HG03442 (cell line): ENCODE measurements around the gene CACNB4.
"Not testable (repeated sequence)": the region's sequence is repeated elsewhere in the genome, so short reads cannot be mapped to it uniquely, and the experiment has no call there.

Source experiments
- ATAC-seq: cut with Tn5 transposase; IDR thresholded peaks from one replicate; pipeline ENCODE4 v1.9.1; 2021; ENCODE audit warnings: mild to moderate bottlenecking, moderate library complexity; ENCODE audit not compliant: unreplicated experiment

CACNB4 gene

DNA sequence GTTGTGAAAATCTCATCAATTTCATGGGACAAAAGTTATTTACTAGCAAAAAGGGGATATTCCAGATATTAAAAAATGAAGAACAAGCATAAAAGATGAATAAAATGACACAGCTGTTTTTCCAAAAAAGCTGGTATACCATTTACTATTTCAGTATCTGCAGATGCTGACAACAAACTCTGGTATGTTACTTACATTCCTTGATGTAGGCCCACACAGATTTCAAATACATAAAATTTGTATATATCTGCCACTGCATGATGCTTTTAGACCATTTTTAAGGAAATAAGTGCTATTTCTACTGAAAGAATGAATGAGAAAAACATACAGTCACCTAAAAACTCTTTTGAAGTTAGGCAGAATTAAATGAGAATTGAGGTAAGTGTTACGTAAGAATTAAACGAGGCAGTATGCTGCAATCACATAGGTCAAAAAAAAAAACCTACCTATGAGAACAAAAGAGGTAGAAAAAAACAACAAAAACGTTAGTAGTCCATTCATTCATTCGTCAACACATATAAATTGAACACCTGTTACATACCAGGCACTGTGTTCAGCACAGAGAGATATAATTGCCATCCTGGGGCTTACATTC is 303.1 kb downstream of the CACNB4 start:
- ATAC-seq = no peak

DNA sequence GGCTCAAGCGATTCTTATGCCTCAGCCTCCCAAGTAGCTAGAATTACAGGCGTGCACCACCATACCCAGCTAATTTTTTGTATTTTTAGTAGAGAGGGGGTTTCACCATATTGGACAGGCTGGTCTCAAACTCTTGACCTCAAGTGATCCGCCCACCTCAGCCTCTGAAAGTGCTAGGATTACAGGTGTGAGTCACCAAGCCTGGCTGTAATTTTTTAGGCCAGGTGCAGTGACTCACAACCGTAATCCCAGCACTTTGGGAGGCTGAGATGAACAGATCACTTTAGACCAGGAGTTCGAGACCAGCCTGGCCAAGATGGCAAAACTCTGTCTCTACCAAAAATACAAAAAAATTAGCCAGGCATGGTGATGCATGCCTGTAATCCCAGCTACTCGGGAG is 304.4 kb downstream of the CACNB4 start:
- ATAC-seq = not testable (repeated sequence)

GRCh38 chr2:151793123-151793522 is 305.7 kb downstream of the CACNB4 start:
- ATAC-seq = no peak

DNA sequence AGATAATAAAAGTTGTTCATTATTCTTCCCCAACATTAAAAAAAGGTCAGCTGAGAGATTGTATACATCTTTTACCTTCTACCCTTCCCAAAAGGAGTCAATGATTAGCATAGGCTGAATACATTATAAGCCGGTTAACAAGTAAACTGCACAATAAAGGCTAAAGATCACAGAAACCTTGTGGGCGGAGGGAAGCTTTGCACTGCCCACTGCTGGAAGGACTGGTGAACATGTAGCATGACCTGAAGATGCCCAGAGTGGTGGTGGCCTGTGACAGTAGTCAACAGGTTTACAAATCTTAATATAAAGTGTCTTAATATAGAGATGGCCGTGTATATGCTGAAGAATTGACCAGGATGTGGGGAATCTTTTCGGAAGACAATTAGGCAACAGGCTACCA is 306.3 kb downstream of the CACNB4 start:
- ATAC-seq = no peak

DNA sequence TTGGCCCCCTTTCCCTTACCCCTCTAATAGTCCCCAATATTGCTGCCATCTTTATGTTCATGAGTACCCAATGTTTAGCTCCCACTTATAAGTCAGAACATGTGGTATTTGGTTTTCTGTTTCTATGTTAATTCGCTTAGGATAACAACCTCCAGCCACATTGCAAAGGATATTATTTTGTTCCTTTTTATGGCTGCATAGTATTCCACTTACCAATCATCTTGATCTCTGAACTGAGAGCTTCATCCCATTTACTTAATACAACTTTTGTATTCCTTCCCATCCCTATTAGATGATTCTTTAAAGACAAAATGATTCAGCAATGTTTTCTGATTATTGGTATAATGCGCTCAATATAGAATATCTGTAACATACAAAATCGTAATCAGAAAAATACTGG is 307.3 kb downstream of the CACNB4 start:
- ATAC-seq = no peak

DNA sequence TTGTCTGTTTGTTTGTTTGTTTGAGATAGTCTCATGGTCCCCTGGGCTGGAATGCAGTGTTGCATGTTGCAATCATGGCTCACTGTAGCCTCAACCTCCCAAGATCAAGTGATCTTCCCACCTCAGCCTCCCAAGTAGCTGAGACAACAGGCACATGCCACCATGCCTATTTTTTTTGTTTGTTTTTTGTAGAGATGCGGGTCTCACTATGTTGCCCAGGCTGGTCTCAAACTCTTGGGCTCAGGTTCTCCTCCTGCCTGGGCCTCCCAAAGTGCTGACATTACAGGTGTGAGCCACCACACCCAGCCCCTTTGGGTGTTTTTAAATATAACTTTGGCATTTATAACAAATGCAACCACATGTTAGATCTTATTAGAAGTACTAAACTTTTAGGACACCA is 308.2 kb downstream of the CACNB4 start:
- ATAC-seq = no peak

- no peak for ATAC-seq
Observed at GRCh38 chr2:151789055-151789834, 309.6 kb downstream of the CACNB4 start.

DNA sequence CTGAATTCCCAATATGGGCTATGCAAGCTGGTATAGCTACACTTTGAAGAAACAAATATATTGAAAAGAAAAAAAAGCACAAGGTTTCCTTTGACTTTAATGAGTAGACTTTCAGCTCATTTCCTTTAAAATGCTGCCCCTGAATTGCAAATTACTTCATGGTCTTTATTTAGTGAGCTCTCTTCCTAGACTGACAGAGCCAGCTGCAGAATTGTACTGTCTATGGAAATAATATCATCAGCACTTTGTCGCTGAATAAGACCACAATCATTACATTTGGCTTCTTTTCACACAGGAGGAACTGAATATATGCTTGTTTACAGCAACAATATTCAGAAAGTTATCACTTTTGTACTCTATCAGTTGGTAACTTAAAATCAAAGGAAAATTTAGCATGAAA is 312.4 kb downstream of the CACNB4 start:
- no peak for ATAC-seq

DNA sequence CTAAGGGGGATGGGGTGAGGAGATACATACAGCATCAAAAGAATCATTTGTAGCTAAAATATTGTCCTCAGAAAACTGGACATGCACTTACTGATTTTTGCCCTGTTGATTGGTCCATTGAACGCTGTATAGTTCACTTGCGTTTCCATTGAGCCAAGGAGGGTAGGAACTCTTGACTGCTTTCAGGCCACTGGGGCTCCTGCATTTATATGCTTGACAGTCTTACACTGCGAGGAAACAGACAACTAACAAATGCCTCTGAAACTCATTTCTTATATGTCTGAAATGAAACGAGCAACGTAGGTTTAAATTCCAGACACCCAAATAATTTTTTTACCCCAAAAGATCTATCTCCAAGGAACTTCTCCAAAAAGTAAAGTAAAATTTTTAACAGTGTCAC is 312.8 kb downstream of the CACNB4 start:
- no peak for ATAC-seq

DNA sequence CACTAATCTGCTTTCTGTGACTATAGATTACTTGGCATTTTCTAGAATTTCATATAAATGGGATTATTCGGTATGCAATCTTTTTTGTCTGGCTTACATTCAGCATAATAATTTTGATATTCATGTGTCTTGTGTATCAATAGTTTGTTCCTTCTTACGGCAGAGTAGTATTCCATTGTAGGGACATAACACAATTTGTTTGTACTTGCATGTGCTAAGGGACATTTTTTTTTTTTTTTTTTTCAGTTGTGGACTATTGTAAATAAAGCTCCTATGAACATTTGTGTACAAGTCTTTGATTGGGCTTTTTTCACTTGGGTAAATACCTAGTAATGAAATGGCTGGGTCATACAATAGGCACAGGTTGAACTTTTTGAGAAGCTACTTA is 315.7 kb downstream of the CACNB4 start:
- no peak for ATAC-seq
